HG02610 (cell line): Measurements from ENCODE around the gene OR2D3.
"Not testable (repeated sequence)": the region's sequence is repeated elsewhere in the genome, so short reads cannot be mapped to it uniquely, and the experiment has no call there.

ENCODE experiments used
- ATAC-seq: cut with Tn5 transposase; IDR thresholded peaks from one replicate; pipeline ENCODE4 v1.9.1; 2021; ENCODE audit warnings: mild to moderate bottlenecking, moderate library complexity; ENCODE audit not compliant: unreplicated experiment

Gene OR2D3

GRCh38 chr11:6927030-6927617 lies 6.3 kb downstream of the OR2D3 start:
- peak; percentile 60 for ATAC-seq

DNA sequence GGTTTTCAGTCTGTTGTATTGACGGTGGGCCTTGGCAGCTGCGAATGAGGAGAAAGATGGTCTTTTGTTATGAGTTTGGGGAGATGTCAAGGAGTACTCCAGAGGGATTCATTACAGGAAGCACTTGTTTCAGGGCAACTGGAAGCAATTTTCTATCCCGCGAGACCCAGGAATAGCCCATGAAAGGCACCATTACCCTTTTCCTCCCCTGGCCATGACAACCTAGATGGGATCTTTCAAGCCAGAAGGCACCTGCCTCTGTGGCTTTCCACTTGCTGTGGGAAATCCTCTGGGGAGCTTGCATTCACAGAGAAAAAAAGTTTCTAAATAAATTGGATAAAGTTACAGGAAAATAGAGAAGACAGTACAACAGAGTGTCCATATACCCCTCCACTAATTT lies 8.1 kb downstream of the OR2D3 start:
- ATAC-seq, result no peak

- no peak for ATAC-seq
Observed at GRCh38 chr11:6931146-6931713, 10.4 kb downstream of the OR2D3 start.

DNA sequence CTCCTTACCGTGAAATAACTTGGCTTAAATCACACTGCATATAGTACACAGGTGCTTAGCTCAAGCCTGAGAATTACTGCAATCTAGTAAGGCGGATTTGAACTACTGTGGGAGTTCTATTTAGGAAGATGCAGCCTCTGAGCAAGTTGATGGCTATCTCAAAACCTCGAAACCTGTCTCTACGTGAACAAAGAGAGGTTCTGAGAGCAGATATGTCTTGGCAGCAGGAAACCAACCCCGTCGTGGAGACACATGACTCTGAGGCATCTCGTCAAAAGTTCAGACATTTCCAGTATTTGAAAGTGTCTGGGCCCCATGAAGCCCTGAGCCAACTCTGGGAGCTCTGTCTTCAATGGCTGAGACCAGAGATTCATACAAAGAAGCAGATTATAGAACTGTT lies 11.3 kb downstream of the OR2D3 start:
- no peak for ATAC-seq

- ATAC-seq, result no peak
Observed at GRCh38 chr11:6941970-6942369, 21.2 kb downstream of the OR2D3 start.

DNA sequence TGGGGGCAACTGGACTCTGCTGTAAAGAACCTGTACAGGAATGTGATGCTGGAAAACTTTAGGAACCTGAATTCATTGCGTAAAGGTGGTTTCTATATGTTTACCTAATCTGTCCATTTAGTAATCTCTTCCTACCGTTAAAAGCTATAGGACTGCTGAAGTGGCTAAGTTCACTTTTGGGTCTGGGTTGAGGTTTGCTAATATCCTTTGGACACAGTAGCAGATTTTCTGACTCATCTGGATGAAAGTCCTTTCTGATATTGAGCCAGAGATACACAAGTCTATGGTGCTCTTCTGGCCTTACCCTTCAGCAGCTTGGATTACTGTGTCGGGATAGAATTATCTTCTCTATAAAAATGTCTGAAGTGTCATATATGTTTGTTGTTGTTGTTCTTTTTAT lies 22.3 kb downstream of the OR2D3 start:
- no peak for ATAC-seq

- not testable (repeated sequence) for ATAC-seq
Observed at GRCh38 chr11:6954248-6954647, 33.4 kb downstream of the OR2D3 start.

DNA sequence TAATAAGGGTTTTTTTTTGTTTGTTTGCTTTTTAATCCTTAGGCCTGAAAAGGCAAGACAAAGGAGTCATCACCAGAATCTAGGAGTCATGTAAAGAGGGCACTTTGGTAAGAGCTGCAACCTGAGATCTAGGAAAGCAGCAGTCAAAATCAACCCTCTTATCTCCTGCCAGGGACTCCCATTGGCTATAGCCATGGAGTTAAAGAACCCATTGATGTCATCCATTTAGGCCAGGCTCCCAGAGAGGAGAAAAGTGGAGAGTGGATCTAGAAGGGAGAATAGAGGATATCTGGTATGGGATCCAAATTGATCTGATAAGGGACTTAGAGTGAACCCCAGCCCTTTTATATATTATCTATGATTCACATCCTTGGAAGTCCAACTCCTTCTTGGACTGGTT lies 41.3 kb downstream of the OR2D3 start:
- no peak for ATAC-seq

- ATAC-seq, result no peak
Observed at GRCh38 chr11:6962673-6963072, 41.9 kb downstream of the OR2D3 start.

DNA sequence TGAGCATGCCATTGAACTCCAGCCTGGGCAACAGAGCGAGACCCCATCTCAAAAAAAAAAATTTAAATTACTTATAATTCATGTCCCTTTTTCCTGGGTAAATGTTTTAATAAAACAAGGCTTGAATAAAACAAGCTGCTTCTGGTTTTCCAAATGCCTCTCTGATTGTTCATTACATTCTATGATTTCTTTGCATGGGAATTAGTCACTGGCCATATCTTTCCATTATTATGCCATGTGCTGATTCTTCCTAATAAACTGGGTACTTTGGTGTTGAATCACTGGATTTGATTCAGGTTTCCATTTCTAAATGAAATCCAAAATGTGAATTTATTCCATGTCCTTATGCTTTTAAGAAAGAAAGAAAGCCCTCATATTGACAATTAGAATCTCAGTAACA lies 48.0 kb downstream of the OR2D3 start:
- no peak for ATAC-seq

DNA sequence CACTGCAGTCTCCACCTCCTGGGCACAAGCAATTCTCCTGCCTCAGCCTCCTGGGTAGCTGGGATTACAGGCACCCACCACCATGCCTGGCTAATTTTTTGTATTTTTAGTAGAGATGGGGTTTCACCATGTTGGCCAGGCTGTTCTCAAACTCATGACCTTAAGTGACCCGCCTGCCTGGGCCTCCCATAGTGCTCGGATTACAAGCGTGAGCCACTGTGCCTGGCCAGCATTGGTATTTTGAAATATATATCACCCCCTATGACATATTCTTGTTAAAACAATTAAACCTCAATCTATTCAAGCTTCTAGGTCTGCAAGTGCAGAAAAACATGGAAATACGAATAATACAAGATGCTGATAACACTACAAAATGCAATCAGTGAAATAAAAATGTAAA lies 49.1 kb downstream of the OR2D3 start:
- ATAC-seq, result not testable (repeated sequence)
